ENCODE results near the gene PSMB9. TPM values are rescaled to one million over a fixed set of nuclear protein-coding genes. Genes with fewer than 3 reads are reported as not detected.

PSMB9 gene
- total and polyA plus RNA-seq, 9 of the 15 experiments (the other 6 are each of a cell fraction or from before 2014, with no cell fraction given): 1.1 to 3.7 (median 2.4) TPM

- TF ChIP-seq PTTG1 (tag; IDR thresholded peaks at IDR 0.05; ENCODE audit: low read depth) (no peak), ZNF140 (CRISPR knock-in tag; IDR thresholded peaks at IDR 0.05) (no peak)
These were observed 13.7 kb downstream of the PSMB9 start (continued) for GRCh38 chr6:32867554-32868256.

GRCh38 chr6:32868257-32868788 is 14.3 kb downstream of the PSMB9 start:
- Histone ChIP-seq H3K27me3 (ENCODE audit: control insufficient read depth in 2 of 2, insufficient read depth in 2 of 2, low read length in 2 of 2) (peaks cover 15 to 18% of the 10 kb centered on the region in 2 experiments; a peak in 4 of 5 replicates), H3K79me2 (ENCODE audit: control insufficient read depth, insufficient read depth, low read length) (no peaks in the 10 kb centered on the region), H3K4me2 (ENCODE audit: insufficient read depth, low read length) (no peak overlapping the region), H3K36me3 (ENCODE audit: control insufficient read depth, insufficient read depth, low read length) (no peaks in the 10 kb centered on the region), H3K9ac (ENCODE audit: insufficient read depth in 1 of 2, low read depth in 2 of 2, low read length in 2 of 2) (no peak overlapping the region), H2AFZ (ENCODE audit: low read depth, low read length) (no peak overlapping the region), H3K9me3 (replicated peaks; ENCODE audit: control insufficient read depth, insufficient read depth, low read depth, low read length) (no peaks in the 10 kb centered on the region), H3K27ac (ENCODE audit: extremely low read depth, low read depth, low read length) (no peak overlapping the region), H3K9me1 (ENCODE audit: control insufficient read depth, insufficient read depth, low read length) (no peaks in the 10 kb centered on the region), H3K4me3 (no peak overlapping the region), H3K4me1 (replicated peaks in 1 of 2; ENCODE audit: control insufficient read depth in 2 of 2, insufficient read depth in 2 of 2, low read length in 2 of 2) (no peaks in the 10 kb centered on the region), H4K20me1 (replicated peaks; ENCODE audit: control insufficient read depth, insufficient read depth, low read length) (no peaks in the 10 kb centered on the region)
- in situ Hi-C loops (cut with MboI): no loop called here
- ChIA-PET CTCF (ENCODE audit: low intra/inter-chr PET ratio) (interaction anchor here (0.6 to 3.8 kb wide), 17 partner anchors 9 to 455 kb away, joined by 3 to 66 read pairs (median 4); partner anchors contain the start of genes PSMB8, PSMB9, TAP1 and TAP2), POLR2A (interaction anchor here (0.6 to 4.5 kb wide), 14 partner anchors 9 to 462 kb away, joined by 3 to 17 read pairs (median 4); partner anchors contain the start of genes PSMB9, TAP1 and TAP2)
- FAIRE-seq (peak; percentile 95), ATAC-seq (peak; percentile 97), DNase-seq (ENCODE audit: extremely low read depth in 1 of 4, low spot score in 3 of 4) (peak; percentile 69 to 88 (median 73))
- intact Hi-C loops (cut with micrococcal nuclease): loop anchor here (1.0 to 5.0 kb wide), 5 partner anchors 30 to 454 kb away; partner anchors contain the start of gene TAP2
- no TSS peak for BruUV-seq (replicated peaks)
- WGBS (ENCODE audit: insufficient coverage, low coverage, missing lambda C conversion rate): under 1% methylated on average over 5 of the region's 5 CpGs
- TF ChIP-seq TAF15 (IDR thresholded peaks at IDR 0.05; ENCODE audit: low read depth, low read length) (no peak), ZBTB26 (CRISPR knock-in tag; IDR thresholded peaks at IDR 0.05) (no peak), NR0B1 (IDR thresholded peaks at IDR 0.05; ENCODE audit: partially characterized antibody) (no peak), ZNF609 (CRISPR knock-in tag; IDR thresholded peaks at IDR 0.05; ENCODE audit: borderline replicate concordance) (no peak), TCF7 (IDR thresholded peaks at IDR 0.05; ENCODE audit: borderline replicate concordance) (no peak), MAFK (IDR thresholded peaks at IDR 0.05; ENCODE audit: low read length) (no peak), PHF8 (IDR thresholded peaks at IDR 0.05; ENCODE audit: borderline replicate concordance, low read length) (no peak), ELK1 (CRISPR knock-in tag; IDR thresholded peaks at IDR 0.05) (no peak)

Measured in K562 (cell line).